Psoas muscle (tissue), 8 donors: Measurements from ENCODE around the gene STYK1. TPM values are rescaled to one million over a fixed set of nuclear protein-coding genes. Genes with fewer than 3 reads are reported as not detected.

Source experiments
- ATAC-seq, 4 donors: fragments of 200-7000 bp; cut with Tn5 transposase; one replicate each; pipeline ENCODE4 v1.9.1; 2020; ENCODE audit warnings: moderate library complexity in 3 of 4, mild to moderate bottlenecking in 2 of 4
- DNase-seq, 2 donors: peaks; one replicate each; pipeline ENCODE4 v3.0.0-alpha.2; 2020
- H3K27ac ChIP-seq: fragments of 200-600 bp; one replicate; pipeline ENCODE4 v1.8.0; 2022
- H3K27me3 ChIP-seq, 3 donors: fragments of 200-600 bp in 1 of 3; one replicate each; pipeline versions ENCODE4 v1.6.1 to v1.8.0; 2013 to 2022; ENCODE audit warnings: low read length in 2 of 3, mild to moderate bottlenecking in 2 of 3, moderate library complexity in 1 of 3; ENCODE audit not compliant: insufficient read depth in 3 of 3
- H3K36me3 ChIP-seq, 2 donors: fragments of 200-600 bp in 1 of 2; one replicate each; pipeline versions ENCODE4 v1.6.1 to v1.8.0; 2013 to 2022; ENCODE audit warnings: low read depth in 1 of 2, mild to moderate bottlenecking in 1 of 2, moderate library complexity in 1 of 2; ENCODE audit not compliant: insufficient read depth in 1 of 2
- H3K4me1 ChIP-seq: fragments of 200-600 bp; one replicate; pipeline ENCODE4 v1.8.0; 2022
- H3K4me3 ChIP-seq: fragments of 200-600 bp; one replicate; pipeline ENCODE4 v1.8.0; 2022; ENCODE audit warnings: mild to moderate bottlenecking
- H3K9me3 ChIP-seq: fragments of 200-600 bp; one replicate; pipeline ENCODE4 v1.8.0; 2022
- CTCF ChIP-seq: fragments of 200-600 bp; IDR thresholded peaks from one replicate; pipeline ENCODE4 v1.8.0; 2022; ENCODE audit warnings: antibody characterized with exemption
- WGBS, 3 donors: extraction: QIAGEN DNeasy Blood & Tissue Kit; methylation state at CpG; one replicate each; pipeline versions ENCODE4 v1.1.6 to v1.1.7; 2013; 5-methylcytosine and 5-hydroxymethylcytosine counted together
- intact Hi-C, 2 donors: fragments of 100-400 bp; cut with DNase I; formaldehyde crosslinking; loops; one replicate each; pipeline versions ENCODE4 v1.11.0 to v1.14.2; 2022
- polyA plus RNA-seq, 3 donors: library from polyadenylated mRNA; stranded (reverse); fragments of 200-250 nt; gene quantifications; one replicate each; pipeline ENCODE4 v1.2.3, GENCODE V29; 2013
- total RNA-seq, 4 donors: library from RNA; stranded (reverse); fragmentation: NEBNext Ultra II Directional in 2 of 4; extraction: Animal tissue kit (Norgen Biotek cat#: 25700) in 2 of 4; gene quantifications; one replicate each; pipeline versions ENCODE4 v1.2.1 to v1.2.4, GENCODE V29; 2021 to 2023
- donor health status: healthy with polysubstance abuse.
- donor health status: DM: no; HTN: no; CAD: no; lungs with moderate emphysema.
- donor health status: Bipolar disorder and iron deficiency.
- donor health status: healthy.
- donor health status: DM: yes; HTN: yes; CAD: no.
- donor health status: DM: no; HTN: no; CAD: no.
- donor health status: DM: no; HTN: no; CAD: no.
- donor health status: DM: yes; HTN: yes; CAD: no.

The STYK1 gene
- total and polyA plus RNA-seq, 7 donors: 0.03 to 0.29 (median 0.09) TPM; not detected in 2

DNA sequence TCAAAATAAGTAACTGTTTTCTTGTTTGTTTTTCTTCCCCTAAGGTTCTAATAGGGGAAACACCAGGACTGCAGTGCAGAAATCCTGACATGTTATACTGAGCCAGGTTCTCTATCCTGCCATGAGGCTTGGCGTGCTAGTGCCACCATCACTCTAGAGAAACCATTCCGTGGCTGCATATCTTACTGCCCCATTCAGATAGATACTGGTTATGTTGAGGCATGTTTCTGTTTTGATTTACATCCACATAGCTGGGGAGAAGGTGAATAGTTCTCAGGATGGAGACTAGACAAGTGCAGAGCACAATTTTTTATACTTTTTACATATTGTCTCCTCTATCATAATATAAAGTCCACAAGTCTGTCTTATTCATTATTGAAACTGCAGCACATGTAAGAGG, 72.0 kb downstream of the STYK1 start:
- Histone ChIP-seq H3K36me3 (peaks cover 0 to 33% of the 10 kb centered on the region in 2 donors), H3K4me3 (no peak overlapping the region), H3K27ac (no peak overlapping the region), H3K9me3 (no peaks in the 10 kb centered on the region), H3K4me1 (no peaks in the 10 kb centered on the region), H3K27me3 (no peaks in the 10 kb centered on the region)
- intact Hi-C loops: no loop called here
- no peak for DNase-seq
- TF ChIP-seq CTCF: no peak
- ATAC-seq: no peak
- WGBS, 3 donors: 94 to 100% (median 96%) methylated on average over 2 of the region's 2 CpGs

GRCh38 chr12:10600988-10601387, 72.9 kb downstream of the STYK1 start:
- intact Hi-C loops: no loop called here
- Histone ChIP-seq H3K27ac (no peak overlapping the region), H3K36me3 (peaks cover 0 to 25% of the 10 kb centered on the region in 2 donors), H3K4me1 (no peaks in the 10 kb centered on the region), H3K4me3 (no peak overlapping the region), H3K27me3 (no peaks in the 10 kb centered on the region), H3K9me3 (no peaks in the 10 kb centered on the region)
- no peak for ATAC-seq
- WGBS, 3 donors: 92 to 94% (median 92%) methylated on average over 6 of the region's 6 CpGs
- DNase-seq: no peak
- TF ChIP-seq CTCF: no peak

DNA sequence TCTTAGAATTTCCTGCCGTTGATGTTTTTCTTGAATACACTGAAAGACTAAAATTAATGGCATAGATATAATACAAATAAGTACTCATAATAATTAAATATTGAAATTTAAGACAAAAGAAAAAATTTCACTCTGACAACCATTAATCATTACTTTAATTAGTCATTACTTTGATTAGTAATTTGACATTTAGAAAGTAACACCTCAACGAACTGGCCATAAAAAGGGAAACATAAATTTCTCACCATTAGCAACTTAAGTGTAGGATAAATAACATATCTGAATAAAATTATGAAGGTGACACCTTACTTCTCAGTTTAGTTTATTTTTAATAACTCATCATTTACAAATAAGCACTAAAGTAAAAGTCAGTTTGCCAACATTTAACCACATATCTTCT, 78.0 kb downstream of the STYK1 start:
- peaks cover 0 to 15% of the 10 kb centered on the region in 2 donors for H3K36me3 ChIP-seq
- no peak overlapping the region for H3K27ac ChIP-seq
- DNase-seq (no peak), ATAC-seq (no peak)
- H3K4me3 ChIP-seq: no peak overlapping the region
- H3K4me1 ChIP-seq: no peaks in the 10 kb centered on the region
- intact Hi-C loops: no loop called here
- H3K27me3 ChIP-seq: no peaks in the 10 kb centered on the region
- H3K9me3 ChIP-seq: no peaks in the 10 kb centered on the region
- TF ChIP-seq CTCF: no peak
- 77 to 78% (median 77%) methylated on average over 2 of the region's 2 CpGs for WGBS, 3 donors

DNA sequence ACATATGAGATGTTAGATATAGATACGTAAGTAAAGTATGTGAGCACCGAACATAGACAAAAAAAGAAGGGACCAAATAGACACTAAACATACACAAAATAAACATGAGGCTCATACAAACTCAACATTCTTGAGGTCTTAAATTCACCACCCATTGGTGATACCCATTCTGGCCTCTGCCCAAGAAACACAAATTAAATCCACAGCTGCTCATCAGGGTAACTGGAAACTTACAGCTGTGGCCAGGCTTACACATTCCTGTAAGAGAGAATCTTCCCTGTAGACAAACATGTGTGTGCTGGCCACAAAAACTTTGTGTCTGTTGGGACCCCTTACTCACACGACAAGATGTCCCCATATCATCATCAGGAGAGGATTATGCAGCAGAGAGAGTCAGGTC, 82.9 kb downstream of the STYK1 start:
- peaks cover 0 to 30% of the 10 kb centered on the region in 2 donors for H3K36me3 ChIP-seq
- DNase-seq (no peak), ATAC-seq (no peak)
- TF ChIP-seq CTCF: no peak
- WGBS, 3 donors: 78 to 83% (median 82%) methylated on average over 3 of the region's 3 CpGs
- H3K9me3 ChIP-seq: no peaks in the 10 kb centered on the region
- no peaks in the 10 kb centered on the region for H3K4me1 ChIP-seq
- H3K4me3 ChIP-seq: no peak overlapping the region
- no peaks in the 10 kb centered on the region for H3K27me3 ChIP-seq
- H3K27ac ChIP-seq: no peak overlapping the region
- intact Hi-C loops: no loop called here

DNA sequence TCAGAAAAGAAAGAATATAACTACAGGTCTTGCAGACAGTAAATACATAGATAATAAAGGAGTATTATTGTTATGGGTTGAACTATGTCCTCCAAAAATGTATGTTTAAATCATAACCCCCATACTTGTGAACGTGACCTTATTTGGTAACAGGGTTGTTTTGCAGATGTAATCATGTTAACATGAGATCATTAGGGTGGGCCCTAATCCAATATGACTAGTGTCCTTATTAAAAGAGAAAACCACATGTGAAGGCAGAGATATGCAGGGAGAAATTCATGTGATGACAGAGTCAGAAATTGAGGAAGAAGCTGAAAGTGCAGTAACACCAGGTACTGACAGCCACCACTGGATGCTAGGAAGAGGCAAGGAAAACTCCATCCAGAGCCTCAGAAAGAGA, 89.4 kb downstream of the STYK1 start:
- no peaks in the 10 kb centered on the region for H3K27me3 ChIP-seq
- peaks cover 0 to 13% of the 10 kb centered on the region in 2 donors for H3K36me3 ChIP-seq
- intact Hi-C loops: no loop called here
- ATAC-seq: no peak
- no peak overlapping the region for H3K27ac ChIP-seq
- no peak overlapping the region for H3K4me3 ChIP-seq
- TF ChIP-seq CTCF: no peak
- WGBS, 3 donors: 81 to 93% (median 82%) methylated on average over 1 of the region's 1 CpG
- H3K4me1 ChIP-seq: no peaks in the 10 kb centered on the region
- DNase-seq: no peak
- H3K9me3 ChIP-seq: no peaks in the 10 kb centered on the region
